Body of pancreas (tissue), 4 donors: Measurements from ENCODE around the gene SNRNP70. TPM values are rescaled to one million over a fixed set of nuclear protein-coding genes. Genes with fewer than 3 reads are reported as not detected.
"Not testable (repeated sequence)": the region's sequence is repeated elsewhere in the genome, so short reads cannot be mapped to it uniquely, and the experiment has no call there.

Experiments used
- ATAC-seq: fragments of 150-250 bp; one replicate; pipeline ENCODE4 v1.9.1; 2016
- DNase-seq, 4 donors: peaks; one replicate each; pipeline ENCODE4 v3.0.0-alpha.2; 2019
- H3K27ac ChIP-seq, 4 donors: fragments of 200-600 bp; sonication (generic); 1 replicate in 3 of 4; 2 replicates in 1 of 4; pipeline versions ENCODE4 v1.5.1 to v1.6.1; 2016 to 2019; ENCODE audit warnings: mild to moderate bottlenecking in 1 of 4, mixed read lengths in 1 of 4, moderate library complexity in 1 of 4
- H3K27me3 ChIP-seq, 2 donors: fragments of 200-600 bp; sonication (generic); one replicate each; pipeline ENCODE4 v1.6.0; 2016; ENCODE audit warnings: mild to moderate bottlenecking in 1 of 2
- H3K36me3 ChIP-seq, 2 donors: fragments of 200-600 bp; sonication (generic); replicated peaks in 1 of 2; 2 replicates each; pipeline ENCODE4 v1.5.1; 2016; ENCODE audit warnings: low read depth in 2 of 2; ENCODE audit not compliant: insufficient read depth in 1 of 2
- H3K4me1 ChIP-seq: fragments of 200-600 bp; sonication (generic); one replicate; pipeline ENCODE4 v1.6.0; 2016
- H3K4me3 ChIP-seq, 2 donors: fragments of 200-600 bp; sonication (generic); 1 replicate in 1 of 2; 2 replicates in 1 of 2; pipeline ENCODE4 v1.5.1; 2016 to 2019
- H3K9me3 ChIP-seq, 3 donors: fragments of 200-600 bp; sonication (generic); 1 replicate in 2 of 3; 2 replicates in 1 of 3; pipeline ENCODE4 v1.5.1; 2016
- POLR2A ChIP-seq, 3 donors: fragments of 450-650 bp; IDR thresholded peaks; one replicate each; pipeline ENCODE4 v1.6.1; 2016; ENCODE audit warnings: antibody characterized with exemption in 3 of 3, mild to moderate bottlenecking in 2 of 3
- WGBS, 2 donors: methylation state at CpG; one replicate each; pipeline ENCODE4 v1.1.5; 2017; 5-methylcytosine and 5-hydroxymethylcytosine counted together
- intact Hi-C: fragments of 100-400 bp; cut with DNase I; formaldehyde crosslinking; loops from one replicate; pipeline ENCODE4 v1.15.1; 2023
- total RNA-seq, 2 donors: library from RNA; depleted of rRNA; stranded (reverse); fragments of >200 nt; gene quantifications; one replicate each; pipeline ENCODE4 v1.1.0, GENCODE V29; 2016
- TF ChIP-seq, protein P1 (sequence below), 7 experiments: fragments of 450-650 bp in 4 of 7; fragments of 200-600 bp in 3 of 7; sonication (generic) in 3 of 7; IDR thresholded peaks; one replicate each; pipeline ENCODE4 v1.5.1; 2016 to 2019; ENCODE audit warnings: antibody characterized with exemption in 7 of 7

Gene SNRNP70
- total RNA-seq, 2 donors from 2014 or later = 199 to 588 TPM

GRCh38 chr19:49145573-49146407, 60.5 kb downstream of the SNRNP70 start:
- intact Hi-C loops = loop anchor here (2.0 to 10.0 kb wide), 3 partner anchors 17 to 51 kb away; partner anchors contain the start of gene LIN7B

DNA sequence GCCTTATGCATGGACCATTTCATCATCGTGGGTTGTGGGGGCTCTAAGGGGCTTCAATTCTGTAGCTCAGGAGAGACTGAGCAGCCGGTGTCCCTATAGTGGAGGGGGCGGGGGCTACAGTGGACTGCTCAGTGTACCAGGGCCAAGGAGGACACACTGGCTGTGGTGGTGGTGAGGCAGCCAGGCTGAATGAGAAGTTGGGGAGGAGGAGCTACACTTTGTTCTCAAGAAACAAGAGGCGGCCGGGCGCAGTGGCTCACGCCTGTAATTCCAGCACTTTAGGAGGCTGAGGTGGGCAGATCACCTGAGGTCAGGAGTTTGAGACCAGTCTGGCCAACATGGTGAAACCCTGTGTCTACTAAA, 61.1 kb downstream of the SNRNP70 start:
- WGBS, 2 donors = 32 to 53% methylated on average over 7 of the region's 7 CpGs
- ATAC-seq, H3K27ac ChIP-seq, DNase-seq, H3K4me3 ChIP-seq, H3K9me3 ChIP-seq, H3K36me3 ChIP-seq, H3K27me3 ChIP-seq: not testable (repeated sequence)
- H3K4me1 ChIP-seq = peaks cover 50% of the 10 kb centered on the region
- intact Hi-C loops = loop anchor here (5.0 to 10.0 kb wide), 2 partner anchors 34 to 52 kb away; partner anchors contain the start of gene LIN7B

More at GRCh38 chr19:49145573-49146407, 60.5 kb downstream of the SNRNP70 start:
- DNase-seq = peak; percentile 71 to 83 (median 78)
- Histone ChIP-seq H3K36me3 (no peaks in the 10 kb centered on the region), H3K27me3 (no peaks in the 10 kb centered on the region), H3K9me3 (no peaks in the 10 kb centered on the region), H3K27ac (no peak overlapping the region), H3K4me1 (peaks cover 44% of the 10 kb centered on the region), H3K4me3 (no peak overlapping the region)
- 7 to 17% methylated on average over 10 to 29 of the region's 30 CpGs for WGBS, 2 donors
- TF ChIP-seq, protein P1, sequence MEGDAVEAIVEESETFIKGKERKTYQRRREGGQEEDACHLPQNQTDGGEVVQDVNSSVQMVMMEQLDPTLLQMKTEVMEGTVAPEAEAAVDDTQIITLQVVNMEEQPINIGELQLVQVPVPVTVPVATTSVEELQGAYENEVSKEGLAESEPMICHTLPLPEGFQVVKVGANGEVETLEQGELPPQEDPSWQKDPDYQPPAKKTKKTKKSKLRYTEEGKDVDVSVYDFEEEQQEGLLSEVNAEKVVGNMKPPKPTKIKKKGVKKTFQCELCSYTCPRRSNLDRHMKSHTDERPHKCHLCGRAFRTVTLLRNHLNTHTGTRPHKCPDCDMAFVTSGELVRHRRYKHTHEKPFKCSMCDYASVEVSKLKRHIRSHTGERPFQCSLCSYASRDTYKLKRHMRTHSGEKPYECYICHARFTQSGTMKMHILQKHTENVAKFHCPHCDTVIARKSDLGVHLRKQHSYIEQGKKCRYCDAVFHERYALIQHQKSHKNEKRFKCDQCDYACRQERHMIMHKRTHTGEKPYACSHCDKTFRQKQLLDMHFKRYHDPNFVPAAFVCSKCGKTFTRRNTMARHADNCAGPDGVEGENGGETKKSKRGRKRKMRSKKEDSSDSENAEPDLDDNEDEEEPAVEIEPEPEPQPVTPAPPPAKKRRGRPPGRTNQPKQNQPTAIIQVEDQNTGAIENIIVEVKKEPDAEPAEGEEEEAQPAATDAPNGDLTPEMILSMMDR (IDR thresholded peaks at IDR 0.05) = peak; percentile 73 to 91 (median 79)
- no peak for TF ChIP-seq POLR2A (IDR thresholded peaks at IDR 0.05)
- ATAC-seq = no peak

GRCh38 chr19:49148044-49148682, 62.9 kb downstream of the SNRNP70 start:
- H3K27ac ChIP-seq = peak overlapping the region in 3 of 4 donors; percentile 81 to 85 (median 84)
- H3K36me3 ChIP-seq = no peaks in the 10 kb centered on the region
- H3K4me3 ChIP-seq = no peak overlapping the region
- WGBS, 2 donors = 78 to 79% methylated on average over 11 of the region's 11 CpGs
- H3K27me3 ChIP-seq = no peaks in the 10 kb centered on the region
- intact Hi-C loops = loop anchor here (5.0 to 10.0 kb wide), 2 partner anchors 36 to 53 kb away; partner anchors contain the start of gene LIN7B
- TF ChIP-seq, protein P1 (IDR thresholded peaks at IDR 0.05) = no peak
- TF ChIP-seq POLR2A (IDR thresholded peaks at IDR 0.05) = no peak
- ATAC-seq (no peak), DNase-seq (peak in 1 of 4 donors; percentile 14)
- no peaks in the 10 kb centered on the region for H3K9me3 ChIP-seq
- peaks cover 46% of the 10 kb centered on the region for H3K4me1 ChIP-seq

GRCh38 chr19:49148784-49149651, 63.8 kb downstream of the SNRNP70 start:
- ATAC-seq (peak; percentile 78), DNase-seq (peak; percentile 99 to 100 (median 100))
- TF ChIP-seq, protein P1 (IDR thresholded peaks at IDR 0.05) = no peak
- peak; percentile 12 to 34 (median 19) for TF ChIP-seq POLR2A (IDR thresholded peaks at IDR 0.05)
- peak overlapping the region; percentile 78 to 85 (median 82) for H3K27ac ChIP-seq
- no peaks in the 10 kb centered on the region for H3K36me3 ChIP-seq
- H3K27me3 ChIP-seq = no peaks in the 10 kb centered on the region
- peaks cover 44% of the 10 kb centered on the region for H3K4me1 ChIP-seq
- intact Hi-C loops = loop anchor here (5.0 to 10.0 kb wide), 2 partner anchors 37 to 54 kb away; partner anchors contain the start of gene LIN7B
- 3 to 4% methylated on average over 34 to 49 of the region's 49 CpGs for WGBS, 2 donors
- H3K9me3 ChIP-seq = no peaks in the 10 kb centered on the region
- H3K4me3 ChIP-seq = peak overlapping the region; percentile 23 to 72
